Activated CD4-positive, alpha-beta T cell treated with anti-CD3 and anti-CD28 coated beads, Interleukin-2, amount 10 ng/mL, durations not matched to agents 24 days and 14 days (primary cell): Measurements from ENCODE around the gene ACR. TPM values are rescaled to one million over a fixed set of nuclear protein-coding genes. Genes with fewer than 3 reads are reported as not detected.
A peak's percentile ranks its signal among the peaks of the same experiment; 100 is the strongest.

ENCODE experiments used
- DNase-seq: peaks from one replicate; pipeline ENCODE4 v3.0.0; 2022
- H3K27ac Mint-ChIP-seq: one replicate; pipeline ENCODE4 v1.8.0; 2022; ENCODE audit warnings: mild to moderate bottlenecking, mixed read lengths
- H3K27me3 Mint-ChIP-seq: one replicate; pipeline ENCODE4 v1.8.0; 2022; ENCODE audit warnings: mixed read lengths
- H3K36me3 Mint-ChIP-seq: one replicate; pipeline ENCODE4 v1.8.0; 2022; ENCODE audit warnings: low read depth, mild to moderate bottlenecking, mixed read lengths
- H3K4me1 Mint-ChIP-seq: one replicate; pipeline ENCODE4 v1.8.0; 2021; ENCODE audit warnings: mixed read lengths
- H3K4me3 Mint-ChIP-seq: one replicate; pipeline ENCODE4 v1.8.0; 2022; ENCODE audit warnings: mild to moderate bottlenecking, moderate library complexity, mixed read lengths
- H3K9me3 Mint-ChIP-seq: one replicate; pipeline ENCODE4 v1.8.0; 2021; ENCODE audit warnings: mixed read lengths
- intact Hi-C: fragments of 100-400 bp; cut with micrococcal nuclease; formaldehyde crosslinking; loops from one replicate; pipeline ENCODE4 v1.15.1; 2023
- total RNA-seq: library from RNA; stranded (reverse); gene quantifications from 2 replicates; pipeline ENCODE4 v1.2.3, GENCODE V29; 2022

ACR gene
- total RNA-seq = not detected in 2 replicates

DNA sequence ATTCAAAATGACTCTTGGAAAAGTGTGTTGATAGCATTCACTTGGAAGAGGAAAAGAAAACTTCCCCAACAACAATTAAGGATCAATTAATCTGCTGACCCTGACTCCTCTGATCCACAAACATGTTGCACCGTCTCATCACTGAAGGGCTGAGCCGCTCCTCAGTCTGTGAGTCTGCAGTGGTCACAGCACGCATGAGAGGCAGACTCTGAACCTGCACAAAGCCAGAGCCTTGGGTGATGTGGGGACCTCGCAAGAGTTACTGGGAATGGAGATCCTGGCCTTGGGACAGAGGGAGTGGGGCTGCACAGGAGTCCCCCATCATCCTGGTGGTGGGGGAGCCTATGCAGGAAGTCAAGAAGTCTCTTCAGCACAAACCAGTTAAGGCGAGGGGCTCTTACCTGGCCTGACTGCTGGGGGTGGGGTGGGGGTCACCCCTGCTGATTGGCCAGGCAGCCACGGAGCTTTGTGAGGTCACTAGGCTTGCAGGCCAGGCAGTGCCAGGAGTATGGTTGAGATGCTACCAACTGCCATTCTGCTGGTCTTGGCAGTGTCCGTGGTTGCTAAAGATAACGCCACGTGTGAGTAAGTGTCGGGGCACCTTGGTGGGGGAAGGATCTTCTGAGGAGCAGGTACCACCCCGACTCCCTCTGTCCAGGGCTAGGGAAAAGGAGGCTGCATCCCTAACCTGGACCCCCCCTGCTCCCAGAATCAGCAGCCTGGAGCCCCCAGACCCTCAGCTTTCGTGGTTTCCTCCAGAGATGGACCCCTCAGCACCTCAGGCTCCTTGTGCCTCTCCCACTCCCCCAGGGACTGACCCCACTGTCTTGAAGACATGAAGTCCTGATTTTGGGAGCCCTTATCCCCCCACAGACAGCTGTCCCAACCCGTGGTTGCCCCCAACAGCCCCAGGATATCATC is at the start of gene ACR:
ACR (plus strand) TSS at position 477 of the 921 bp plus-strand sequence; CDS start at position 509, 32 bp downstream.
- H3K36me3 Mint-ChIP-seq = no peaks in the 10 kb centered on the region
- H3K4me1 Mint-ChIP-seq = no peaks in the 10 kb centered on the region
- no peaks in the 10 kb centered on the region for H3K9me3 Mint-ChIP-seq
- intact Hi-C loops = no loop called here
- no peak for DNase-seq
- no peaks in the 10 kb centered on the region for H3K27me3 Mint-ChIP-seq
- no peak within 1 kb of the TSS for H3K27ac Mint-ChIP-seq
- no peak within 1 kb of the TSS for H3K4me3 Mint-ChIP-seq

DNA sequence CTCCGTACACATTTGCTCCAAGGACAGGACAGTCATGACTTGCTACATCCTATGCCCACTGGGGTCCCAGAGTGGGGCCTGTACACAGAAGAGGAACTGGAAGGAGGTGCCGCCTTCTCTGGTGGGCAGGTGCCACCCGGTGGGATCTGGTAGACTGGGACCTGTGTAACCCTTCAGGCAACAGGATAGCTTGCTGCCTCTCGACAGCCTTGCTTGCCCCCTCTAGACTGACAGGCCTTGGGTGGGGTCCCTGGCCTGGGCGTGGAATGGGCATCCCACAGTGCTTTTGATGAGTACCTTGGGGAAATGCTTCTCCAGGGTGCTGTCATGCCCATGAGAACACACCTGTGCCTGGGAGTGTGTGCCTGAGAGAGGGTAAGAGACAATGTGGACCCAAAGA is 49.6 kb upstream of the ACR start:
- no peak for DNase-seq
- Mint-ChIP-seq H3K4me3 (no peak overlapping the region), H3K4me1 (peaks cover 7% of the 10 kb centered on the region), H3K27me3 (peaks cover 17% of the 10 kb centered on the region), H3K36me3 (no peaks in the 10 kb centered on the region), H3K27ac (no peak overlapping the region), H3K9me3 (no peaks in the 10 kb centered on the region)
- intact Hi-C loops = no loop called here

DNA sequence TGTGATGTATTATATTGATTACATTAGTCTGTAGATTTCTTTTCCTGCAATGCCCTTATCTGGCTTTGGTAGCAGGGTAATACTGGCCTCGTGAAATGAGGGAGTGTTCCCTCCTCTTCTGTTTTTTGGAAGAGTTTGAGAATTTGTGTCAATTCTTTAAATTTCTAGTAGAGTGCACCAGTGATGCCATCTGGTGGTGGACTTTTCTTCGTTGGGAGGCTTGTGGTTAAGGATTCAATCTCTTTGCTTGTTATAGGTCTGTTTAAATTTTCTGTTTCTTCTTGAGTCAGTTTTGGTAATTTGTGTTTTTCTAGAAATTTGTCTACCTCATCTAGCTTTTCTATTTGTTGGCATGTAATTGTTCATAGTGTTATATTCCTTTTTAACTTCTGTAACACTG is 46.5 kb upstream of the ACR start:
- DNase-seq = peak; percentile 84
- Mint-ChIP-seq H3K4me1 (peaks cover 8% of the 10 kb centered on the region), H3K9me3 (no peaks in the 10 kb centered on the region), H3K4me3 (no peak overlapping the region), H3K27ac (no peak overlapping the region), H3K27me3 (peaks cover 19% of the 10 kb centered on the region), H3K36me3 (no peaks in the 10 kb centered on the region)
- intact Hi-C loops = loop anchor here (5.0 kb wide), 3 partner anchors 64 to 439 kb away; partner anchors contain the start of genes ARSA and HDAC10

DNA sequence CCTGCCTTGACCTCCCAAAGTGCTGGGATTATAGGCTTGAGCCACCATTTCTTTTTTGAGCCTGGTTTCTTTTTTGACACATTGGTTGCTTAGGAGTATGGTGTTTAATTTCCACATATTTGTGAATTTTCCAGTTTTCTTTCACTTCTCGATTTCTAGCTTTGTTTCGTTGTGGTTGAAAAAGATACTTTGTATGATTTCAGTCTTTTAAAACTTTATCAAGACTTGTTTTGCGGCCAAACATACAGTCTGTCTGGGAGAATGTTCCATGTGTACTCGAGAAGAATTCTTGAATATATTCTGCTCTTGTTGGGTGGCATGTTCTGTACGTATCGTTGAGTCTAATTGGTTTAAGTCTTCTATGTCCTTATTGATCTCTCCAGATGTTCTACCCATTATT is 44.5 kb upstream of the ACR start:
- intact Hi-C loops = loop anchor here (5.0 kb wide), 3 partner anchors 66 to 441 kb away; partner anchors contain the start of genes ARSA and HDAC10
- Mint-ChIP-seq H3K9me3 (no peaks in the 10 kb centered on the region), H3K4me1 (peaks cover 8% of the 10 kb centered on the region), H3K27ac (no peak overlapping the region), H3K4me3 (no peak overlapping the region), H3K27me3 (peaks cover 19% of the 10 kb centered on the region), H3K36me3 (no peaks in the 10 kb centered on the region)
- no peak for DNase-seq

DNA sequence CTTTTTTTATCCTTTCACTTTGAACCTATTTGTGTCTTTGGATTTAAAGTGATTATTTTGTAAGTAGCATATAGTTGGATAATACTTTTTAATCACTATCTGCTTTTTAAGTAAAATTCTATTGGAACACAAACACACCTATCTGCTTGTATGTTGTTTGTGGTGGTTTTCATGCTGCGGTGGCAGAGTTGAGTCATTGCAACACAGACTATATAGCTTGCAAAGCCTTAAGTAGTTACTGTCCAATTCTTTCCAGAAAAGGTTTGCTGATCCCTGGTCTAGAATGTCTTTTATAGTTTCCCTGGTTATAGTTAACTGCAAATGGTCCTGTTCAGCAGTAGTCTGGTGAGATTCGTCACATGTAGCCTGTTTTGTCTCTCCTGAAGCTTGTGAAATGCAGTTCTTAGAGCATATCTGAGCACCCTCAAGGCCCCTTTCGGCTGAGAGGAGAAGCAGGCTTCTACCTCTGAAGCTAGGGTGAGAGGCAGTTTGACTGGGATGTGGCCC is 43.9 kb upstream of the ACR start:
- no peak overlapping the region for H3K4me3 Mint-ChIP-seq
- H3K27ac Mint-ChIP-seq = no peak overlapping the region
- DNase-seq = no peak
- H3K36me3 Mint-ChIP-seq = no peaks in the 10 kb centered on the region
- intact Hi-C loops = loop anchor here (5.0 kb wide), 3 partner anchors 67 to 442 kb away; partner anchors contain the start of genes ARSA and HDAC10
- peaks cover 8% of the 10 kb centered on the region for H3K4me1 Mint-ChIP-seq
- H3K27me3 Mint-ChIP-seq = peaks cover 19% of the 10 kb centered on the region
- no peaks in the 10 kb centered on the region for H3K9me3 Mint-ChIP-seq

DNA sequence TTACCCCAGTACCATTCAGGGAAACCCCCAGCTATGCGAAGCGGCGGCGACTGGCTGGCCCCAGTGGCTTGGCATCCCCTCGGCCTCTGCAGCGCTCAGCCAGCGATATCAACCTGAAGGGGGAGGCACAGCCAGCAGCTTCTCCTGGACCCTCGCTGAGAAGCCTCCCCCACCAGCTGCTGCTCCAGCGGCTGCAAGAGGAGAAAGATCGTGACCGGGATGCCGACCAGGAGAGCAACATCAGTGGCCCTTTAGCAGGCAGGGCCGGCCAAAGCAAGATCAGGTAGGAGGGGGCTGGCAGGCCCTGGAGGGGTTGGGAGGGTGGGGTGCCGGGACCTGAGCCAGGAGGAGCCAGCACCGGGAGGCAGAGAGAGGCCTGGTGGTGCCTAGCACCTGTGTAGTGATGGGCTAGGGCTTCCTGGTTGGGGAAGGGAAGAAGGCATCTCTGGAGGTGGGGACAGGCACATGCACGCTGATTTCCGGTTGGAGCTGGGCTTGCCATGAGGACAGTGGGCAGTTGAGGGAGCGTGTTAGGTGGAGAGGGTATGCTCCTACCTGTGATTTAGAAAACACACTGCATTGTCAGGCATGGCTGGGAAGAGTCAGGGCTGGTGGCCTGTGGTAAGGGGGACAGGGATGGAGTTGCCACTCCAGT is 43.1 kb upstream of the ACR start:
- H3K9me3 Mint-ChIP-seq = no peaks in the 10 kb centered on the region

DNA sequence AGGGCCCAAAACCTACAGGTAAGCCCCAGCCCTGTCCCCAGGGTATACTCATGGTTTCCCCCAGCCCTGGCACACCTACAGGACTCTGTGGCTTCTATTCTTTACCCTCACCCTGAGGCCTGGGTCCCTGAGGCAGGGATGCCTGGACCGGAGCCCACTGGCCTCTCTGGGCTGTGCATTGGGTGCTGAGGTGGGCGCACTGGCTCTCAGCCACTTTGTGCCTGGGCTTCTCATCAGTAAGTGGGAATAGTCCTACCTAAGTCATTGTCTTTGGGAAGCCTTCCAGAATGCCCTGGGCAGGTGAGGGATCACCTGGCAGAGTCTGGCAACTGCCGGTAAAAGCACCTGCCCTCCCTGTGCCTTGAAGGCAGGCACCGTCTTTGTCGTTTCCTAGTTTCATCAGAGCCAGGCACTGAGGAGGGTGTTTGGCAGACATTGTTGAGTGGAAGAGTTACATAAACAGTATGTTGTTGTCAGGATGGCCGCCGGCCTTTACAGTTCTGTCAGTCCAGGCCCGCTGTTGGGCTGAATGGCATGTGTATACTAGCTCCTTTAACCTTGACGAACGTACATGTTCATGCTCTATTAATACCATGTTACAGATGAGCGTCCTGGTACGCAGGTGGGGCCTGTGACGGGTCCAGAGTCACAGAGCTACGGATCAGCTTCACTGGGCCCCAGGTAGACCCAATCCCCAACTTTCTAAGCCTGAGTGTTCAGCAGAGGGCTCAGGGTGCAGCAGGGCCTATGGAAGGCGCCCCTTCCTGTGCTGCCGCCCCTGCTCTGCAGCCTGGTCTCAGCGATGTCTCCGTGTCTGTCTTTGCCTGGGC is 42.4 kb upstream of the ACR start:
- no peak overlapping the region for H3K4me3 Mint-ChIP-seq
- no peak for DNase-seq
- intact Hi-C loops = no loop called here
- H3K36me3 Mint-ChIP-seq = no peaks in the 10 kb centered on the region
- peaks cover 8% of the 10 kb centered on the region for H3K4me1 Mint-ChIP-seq
- H3K9me3 Mint-ChIP-seq = no peaks in the 10 kb centered on the region
- H3K27ac Mint-ChIP-seq = no peak overlapping the region
- peaks cover 14% of the 10 kb centered on the region for H3K27me3 Mint-ChIP-seq

More for the DNA sequence above, 43.1 kb upstream of the ACR start:
- no peak for DNase-seq
- Mint-ChIP-seq H3K27me3 (peaks cover 14% of the 10 kb centered on the region), H3K4me3 (no peak overlapping the region), H3K36me3 (no peaks in the 10 kb centered on the region), H3K27ac (no peak overlapping the region), H3K4me1 (peaks cover 8% of the 10 kb centered on the region)
- intact Hi-C loops = loop anchor here (5.0 kb wide), 3 partner anchors 68 to 443 kb away; partner anchors contain the start of genes ARSA and HDAC10

- Mint-ChIP-seq H3K36me3 (no peaks in the 10 kb centered on the region), H3K27ac (no peak overlapping the region), H3K4me1 (peaks cover 8% of the 10 kb centered on the region), H3K9me3 (no peaks in the 10 kb centered on the region), H3K4me3 (no peak overlapping the region), H3K27me3 (peaks cover 10% of the 10 kb centered on the region)
- intact Hi-C loops = no loop called here
- DNase-seq = no peak
These were observed 41.7 kb upstream of the ACR start for GRCh38 chr22:50696251-50696798.

- no peak for DNase-seq
- H3K36me3 Mint-ChIP-seq = no peaks in the 10 kb centered on the region
- H3K9me3 Mint-ChIP-seq = no peaks in the 10 kb centered on the region
- H3K27me3 Mint-ChIP-seq = peaks cover 3% of the 10 kb centered on the region
- H3K4me3 Mint-ChIP-seq = no peak overlapping the region
- peaks cover 4% of the 10 kb centered on the region for H3K4me1 Mint-ChIP-seq
- H3K27ac Mint-ChIP-seq = no peak overlapping the region
- intact Hi-C loops = no loop called here
These were observed 41.0 kb upstream of the ACR start for GRCh38 chr22:50696799-50697561.

GRCh38 chr22:50697667-50698506 is 40.1 kb upstream of the ACR start:
- H3K9me3 Mint-ChIP-seq = no peaks in the 10 kb centered on the region
- H3K27me3 Mint-ChIP-seq = peaks cover 1% of the 10 kb centered on the region
- H3K36me3 Mint-ChIP-seq = no peaks in the 10 kb centered on the region
- H3K4me1 Mint-ChIP-seq = peaks cover 13% of the 10 kb centered on the region
- intact Hi-C loops = no loop called here
- no peak overlapping the region for H3K27ac Mint-ChIP-seq
- H3K4me3 Mint-ChIP-seq = no peak overlapping the region
- DNase-seq = no peak

GRCh38 chr22:50698546-50698945 is 39.5 kb upstream of the ACR start:
- no peak overlapping the region for H3K27ac Mint-ChIP-seq
- H3K36me3 Mint-ChIP-seq = no peaks in the 10 kb centered on the region
- no peaks in the 10 kb centered on the region for H3K9me3 Mint-ChIP-seq
- H3K4me3 Mint-ChIP-seq = no peak overlapping the region
- H3K27me3 Mint-ChIP-seq = peaks cover 1% of the 10 kb centered on the region
- no peak for DNase-seq
- intact Hi-C loops = no loop called here
- peaks cover 13% of the 10 kb centered on the region for H3K4me1 Mint-ChIP-seq
